HG03175 (cell line): Measurements from ENCODE around the gene CAMTA1.

ENCODE experiments used
- ATAC-seq: cut with Tn5 transposase; IDR thresholded peaks from one replicate; pipeline ENCODE4 v1.9.1; 2021; ENCODE audit warnings: mild to moderate bottlenecking, moderate library complexity; ENCODE audit not compliant: unreplicated experiment

The CAMTA1 gene

DNA sequence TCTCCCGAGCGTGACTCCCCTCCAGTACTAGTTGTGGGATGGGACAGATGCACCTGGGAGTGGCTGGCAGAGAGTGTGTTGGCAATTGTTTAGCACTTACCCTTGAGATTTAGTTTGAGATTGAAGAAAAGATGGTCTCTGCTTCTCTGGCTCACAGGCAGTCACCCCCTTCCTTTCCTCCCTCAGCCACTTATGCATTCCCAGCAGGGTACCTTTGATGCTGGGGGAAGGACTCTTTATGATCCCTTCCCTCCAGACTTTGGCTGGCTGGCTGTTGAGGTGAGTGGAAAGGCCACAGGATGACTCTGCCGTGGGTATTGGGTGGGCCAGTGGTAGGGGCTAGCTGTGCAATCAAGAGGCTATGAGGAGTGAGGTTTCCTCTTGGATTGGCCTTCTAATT is 236.8 kb downstream of the CAMTA1 start:
- ATAC-seq, result no peak

DNA sequence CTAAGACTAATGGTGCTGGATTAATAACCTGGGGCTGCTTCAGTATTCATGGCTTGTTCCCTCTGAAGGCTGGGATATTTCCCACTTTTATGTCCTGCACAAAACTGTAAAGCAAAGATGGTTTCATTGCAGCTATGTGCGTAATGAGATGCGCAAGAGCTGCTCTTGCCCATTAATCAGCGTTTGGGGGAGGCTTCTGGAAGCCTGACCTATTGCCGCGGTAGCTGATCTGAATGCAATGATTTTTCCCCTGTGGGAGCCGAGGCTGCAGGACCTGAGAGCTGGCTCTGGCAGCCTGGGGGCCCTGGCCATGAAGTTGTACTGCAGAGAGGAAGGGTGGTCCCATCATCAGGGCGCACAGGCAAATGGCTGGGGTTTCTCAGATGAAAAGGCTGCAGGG is 239.8 kb downstream of the CAMTA1 start:
- no peak for ATAC-seq

DNA sequence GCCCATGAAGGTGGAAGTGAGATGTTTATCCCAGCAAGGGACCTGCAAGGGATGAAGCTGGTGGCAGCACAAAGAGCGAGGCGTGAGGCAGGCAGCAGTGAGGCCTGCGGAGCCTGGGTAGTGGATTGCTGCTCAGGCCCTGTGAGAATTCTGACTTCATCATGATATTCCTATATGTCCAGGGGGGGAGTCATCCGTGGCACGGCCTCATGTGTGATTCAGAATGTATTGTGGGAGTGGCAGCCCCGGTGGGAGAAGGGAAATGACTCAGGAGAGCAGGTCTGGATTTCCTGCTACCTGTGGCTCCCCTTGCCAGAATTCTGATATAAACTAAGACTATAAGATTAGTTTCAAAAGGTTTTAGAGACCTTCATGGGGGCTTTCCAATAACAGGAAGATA is 240.9 kb downstream of the CAMTA1 start:
- ATAC-seq, result no peak

DNA sequence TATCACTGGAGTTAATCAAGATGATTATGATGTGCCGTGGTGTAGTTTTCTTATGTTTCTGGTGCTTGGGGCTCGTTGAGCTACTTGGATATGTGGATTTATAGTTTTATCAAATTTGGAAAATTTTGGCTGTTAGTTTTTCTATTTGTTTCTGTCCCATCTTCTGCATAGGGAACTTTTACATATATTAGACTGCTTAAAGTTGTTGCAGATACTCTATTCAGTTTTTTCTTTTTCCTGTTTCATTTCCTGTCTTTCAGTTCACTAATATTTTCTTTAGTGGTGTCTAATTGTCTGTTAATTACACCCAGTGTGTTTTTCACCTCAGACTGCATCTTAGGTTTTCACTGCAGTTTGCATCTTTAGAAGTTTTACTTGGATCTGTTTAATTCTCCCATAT is 247.7 kb downstream of the CAMTA1 start:
- no peak for ATAC-seq

DNA sequence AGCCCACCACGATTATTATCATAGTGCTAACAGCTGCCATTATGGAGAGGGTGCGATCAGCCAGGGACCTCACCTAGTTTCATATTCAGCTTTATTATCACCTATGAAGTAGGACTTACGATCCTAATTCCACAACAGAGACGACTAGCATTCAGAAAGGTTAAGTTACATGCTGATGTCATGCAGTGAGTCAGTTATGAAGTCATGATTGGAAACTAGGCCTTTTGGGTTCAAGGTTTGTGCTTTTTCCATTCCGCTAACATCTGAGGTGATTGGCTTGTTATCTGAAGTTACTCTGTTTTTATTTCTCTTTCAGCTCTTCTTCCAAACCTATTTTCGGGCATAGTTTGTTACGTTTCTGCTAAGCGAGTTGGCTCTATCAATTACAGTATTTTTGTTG is 251.1 kb downstream of the CAMTA1 start:
- ATAC-seq, result no peak

DNA sequence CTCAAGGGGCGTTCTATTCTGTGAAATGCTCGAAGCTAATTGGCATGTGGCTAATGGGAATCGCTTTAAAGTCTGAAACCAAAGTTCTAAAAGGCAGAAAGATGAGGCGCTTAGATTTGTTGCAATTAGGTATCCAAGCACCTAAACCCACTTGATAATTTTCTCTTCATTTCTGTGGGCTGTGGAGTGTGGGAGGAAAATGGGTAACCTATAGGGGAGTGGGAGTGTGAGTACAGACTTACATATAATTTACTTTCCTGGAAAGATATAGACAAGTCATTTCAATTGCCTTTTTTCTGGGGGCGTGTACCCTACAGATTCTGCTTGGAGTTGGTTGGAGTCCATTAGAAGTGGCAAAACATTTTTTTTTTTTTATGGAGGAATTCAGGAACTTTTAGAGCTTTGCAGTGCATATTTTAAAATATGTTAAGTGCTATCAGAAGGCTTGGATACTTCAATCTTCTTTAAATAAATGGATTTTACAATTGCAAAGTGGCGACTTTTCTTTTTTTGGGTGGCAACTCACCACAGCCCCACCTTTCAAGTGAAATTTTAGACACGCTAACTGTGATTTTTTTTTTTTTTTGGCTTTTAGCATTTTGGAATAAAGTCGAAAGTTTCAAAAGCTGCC is 254.5 kb downstream of the CAMTA1 start:
- no peak for ATAC-seq

DNA sequence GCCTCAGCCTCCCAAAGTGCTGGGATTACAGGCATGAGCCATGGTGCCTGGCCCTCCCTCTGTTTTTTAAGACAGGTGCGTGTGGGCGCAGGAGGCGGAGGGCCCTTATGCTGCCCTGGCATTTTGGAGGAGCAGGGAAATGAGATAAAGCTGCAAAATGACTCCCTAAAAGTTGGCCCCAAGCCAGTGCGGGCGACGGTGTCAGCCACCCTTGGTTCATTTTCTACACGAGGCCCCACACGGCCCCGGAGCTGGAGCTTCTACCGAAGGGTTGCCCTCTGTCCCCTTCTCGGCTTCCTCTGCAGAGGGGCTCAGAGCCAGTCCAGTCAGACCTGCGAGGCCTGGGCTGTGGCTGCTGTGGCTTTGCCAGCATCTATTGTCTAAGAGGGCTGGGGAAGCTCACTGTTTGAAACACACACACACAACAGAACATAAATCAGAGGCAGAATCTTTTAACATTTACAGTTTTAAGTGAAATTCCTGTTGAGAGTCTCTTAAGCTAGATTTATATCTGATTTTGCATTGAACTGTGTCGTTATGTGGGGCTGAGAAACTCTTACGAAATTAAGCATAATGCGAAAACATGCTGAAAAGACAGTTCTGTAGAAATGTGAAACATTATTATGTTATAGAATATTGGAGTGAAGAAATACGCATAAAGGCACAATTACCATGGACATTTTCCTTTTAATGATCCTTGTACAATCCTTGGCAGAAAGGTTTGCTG is 255.9 kb downstream of the CAMTA1 start:
- ATAC-seq, result no peak

DNA sequence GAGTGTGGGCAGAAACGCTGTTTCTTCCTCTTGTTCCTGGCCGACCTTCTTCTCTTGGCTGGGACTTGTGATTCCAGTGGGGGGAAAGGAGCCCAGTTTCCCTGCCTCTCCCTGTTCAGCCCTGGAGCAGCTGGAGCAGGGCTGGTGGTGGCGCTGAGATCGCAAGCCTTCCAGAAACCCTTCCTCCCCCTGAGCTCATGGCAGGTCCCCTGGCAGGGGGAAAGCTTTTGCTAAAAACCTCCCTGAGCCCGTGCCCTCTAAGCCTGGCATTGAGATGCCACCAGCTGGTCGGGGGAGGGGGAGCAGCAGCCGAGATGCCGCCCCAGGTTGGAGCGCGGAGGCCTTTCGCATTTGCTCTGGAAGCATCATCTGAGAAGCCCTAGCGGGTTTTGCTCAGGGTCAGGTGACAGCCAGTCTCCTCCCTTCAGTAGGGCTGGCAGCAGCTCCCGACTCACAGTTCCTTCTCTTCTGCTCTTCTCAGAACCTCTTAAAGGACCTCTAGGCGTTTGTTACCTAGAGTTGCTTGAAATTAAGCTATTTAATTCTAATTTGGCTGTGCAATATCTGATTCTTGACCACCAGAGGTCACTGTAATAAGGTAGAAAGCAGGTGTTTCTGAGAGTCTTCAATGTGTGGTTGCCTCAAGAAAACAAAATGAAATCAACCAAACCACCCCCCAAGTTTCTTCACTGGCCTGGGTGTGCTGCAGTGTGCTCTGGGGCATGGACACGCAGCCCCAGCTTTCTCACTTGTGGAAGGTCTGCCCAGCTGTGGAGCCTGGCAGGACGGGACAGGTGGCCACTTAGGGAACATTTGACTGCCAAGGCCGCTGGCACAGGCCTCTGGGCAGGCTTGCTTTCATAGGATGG is 257.3 kb downstream of the CAMTA1 start:
- ATAC-seq, result no peak

DNA sequence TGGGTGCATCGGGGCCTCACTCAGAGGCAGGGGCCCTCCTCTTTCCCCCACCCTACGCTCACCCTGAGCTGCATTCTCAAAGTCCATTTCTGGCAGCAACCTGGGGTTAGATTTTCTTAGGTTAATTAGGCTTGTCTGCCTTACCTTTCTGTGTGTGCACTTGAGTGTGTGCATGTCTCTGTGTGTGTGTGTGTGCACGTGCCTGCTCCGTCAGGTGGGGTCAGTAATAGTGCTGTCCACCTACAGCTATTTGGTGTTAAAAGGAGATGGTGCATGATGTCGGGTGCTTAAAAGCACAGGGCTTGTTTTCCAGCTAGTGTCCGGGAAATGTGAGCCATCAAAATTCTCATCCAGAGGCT is 257.9 kb downstream of the CAMTA1 start:
- no peak for ATAC-seq

DNA sequence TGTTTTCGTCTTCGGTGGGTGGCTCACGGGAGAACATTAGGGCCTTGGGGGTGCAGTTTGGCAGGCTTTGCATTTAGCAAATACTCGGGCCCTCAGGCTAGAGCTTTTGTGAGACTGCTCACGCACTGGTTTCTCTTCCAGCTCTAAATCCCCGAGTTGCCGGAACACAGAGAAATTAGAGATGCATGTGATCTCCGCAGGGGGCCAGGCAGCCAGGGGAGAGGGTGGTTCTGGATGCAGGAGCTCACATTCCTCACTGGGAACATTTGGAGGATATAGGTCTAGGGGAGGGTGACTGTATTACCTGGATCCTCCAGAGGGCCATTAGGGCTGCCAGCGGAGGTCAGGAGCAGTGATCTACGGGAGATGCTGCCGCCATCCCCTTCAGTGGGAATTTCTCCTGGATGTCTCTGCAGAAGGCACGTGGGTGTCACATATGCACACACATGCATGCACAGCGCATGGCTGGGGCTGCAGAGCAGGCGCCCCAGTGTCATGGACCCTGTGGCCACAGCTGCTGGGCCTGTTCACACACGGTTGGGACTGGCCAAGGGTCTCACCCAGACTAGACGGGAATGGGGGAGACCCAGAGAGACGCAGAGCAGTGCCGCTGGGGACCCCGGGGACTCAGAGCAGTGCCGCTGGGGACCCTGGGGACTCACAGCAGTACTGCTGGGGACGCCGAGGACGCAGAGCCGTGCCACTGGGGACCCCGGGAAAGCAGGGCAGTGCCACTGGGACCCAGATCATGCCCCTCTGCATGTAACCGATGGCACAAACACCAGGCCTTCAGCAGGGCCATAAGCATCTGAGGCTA is 258.7 kb downstream of the CAMTA1 start:
- no peak for ATAC-seq

DNA sequence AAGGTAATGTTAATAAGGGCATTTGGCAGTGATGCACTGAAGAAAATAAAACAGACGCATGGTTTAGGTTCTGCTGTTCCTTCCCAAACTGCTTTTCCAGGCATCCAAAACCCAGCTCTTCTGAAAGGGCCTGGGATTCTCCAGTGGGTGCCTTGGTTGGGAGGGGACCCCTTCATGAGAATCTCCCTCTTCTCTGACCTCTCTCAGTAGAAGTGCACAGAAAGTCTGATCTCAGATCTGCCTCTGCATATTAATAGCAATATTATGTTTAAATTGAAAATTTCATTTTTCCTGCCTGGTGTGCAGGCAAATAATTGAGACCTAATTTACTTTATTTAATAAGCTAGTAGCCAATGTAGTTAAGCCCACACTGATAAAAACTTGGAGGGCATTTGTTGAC is 260.6 kb downstream of the CAMTA1 start:
- ATAC-seq, result no peak

DNA sequence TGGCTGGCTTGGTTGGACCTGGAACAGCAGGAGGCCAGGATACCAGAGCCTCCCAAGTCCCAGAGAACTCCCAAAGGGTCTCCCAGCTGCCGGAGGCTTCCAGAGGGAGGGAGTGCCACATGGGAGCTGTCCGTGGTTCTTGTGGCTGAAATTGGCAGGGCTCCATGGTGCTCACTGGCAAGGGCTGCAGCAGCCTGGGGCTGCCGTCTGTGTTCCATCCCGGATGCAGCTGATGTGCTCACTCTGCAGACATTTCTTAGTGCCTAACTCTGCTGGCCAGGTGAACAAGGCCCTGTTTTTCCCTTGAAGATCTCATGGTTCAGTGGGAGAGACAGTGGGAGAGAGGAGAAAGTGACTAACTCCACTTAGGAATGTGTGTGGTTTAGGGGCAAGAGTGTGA is 261.1 kb downstream of the CAMTA1 start:
- ATAC-seq, result no peak

DNA sequence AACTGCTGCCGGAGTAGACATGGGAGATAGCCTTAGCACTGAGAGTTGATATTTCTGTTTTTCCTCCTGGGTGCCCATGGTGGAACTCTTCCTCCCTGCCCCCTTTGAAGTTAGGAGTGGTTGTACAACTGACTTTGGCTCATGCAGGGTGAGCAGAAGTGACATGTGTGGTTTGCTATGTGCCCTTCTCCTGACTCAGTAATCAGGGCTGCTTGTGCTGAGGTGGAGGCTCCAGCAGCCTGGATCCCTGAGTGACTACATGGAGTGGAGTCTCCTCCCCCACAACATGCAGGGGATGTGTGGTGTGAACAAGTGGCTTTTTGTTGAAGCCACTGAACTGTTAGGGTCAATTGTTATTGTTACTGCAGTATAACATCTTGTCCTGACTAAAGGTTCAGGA is 261.6 kb downstream of the CAMTA1 start:
- no peak for ATAC-seq

DNA sequence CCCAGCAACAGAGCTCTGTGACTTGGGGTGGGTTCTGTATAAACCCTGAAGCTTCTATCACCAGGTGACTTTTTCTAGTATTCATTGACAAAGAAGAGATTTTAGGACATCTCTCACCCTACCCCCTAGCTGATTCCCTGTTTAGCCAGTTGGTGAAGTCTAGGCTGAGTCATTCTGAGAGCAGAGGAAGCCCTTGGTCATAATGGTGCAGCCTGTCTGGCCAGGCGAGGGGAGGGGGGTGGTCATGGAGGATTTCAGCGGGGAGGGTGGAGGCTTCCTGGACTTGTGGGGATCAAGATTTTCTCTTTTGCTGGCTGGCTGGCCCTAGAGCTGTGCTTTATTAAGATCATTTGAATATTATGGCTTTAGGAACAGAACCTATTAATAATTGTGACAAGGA is 262.6 kb downstream of the CAMTA1 start:
- ATAC-seq, result no peak

DNA sequence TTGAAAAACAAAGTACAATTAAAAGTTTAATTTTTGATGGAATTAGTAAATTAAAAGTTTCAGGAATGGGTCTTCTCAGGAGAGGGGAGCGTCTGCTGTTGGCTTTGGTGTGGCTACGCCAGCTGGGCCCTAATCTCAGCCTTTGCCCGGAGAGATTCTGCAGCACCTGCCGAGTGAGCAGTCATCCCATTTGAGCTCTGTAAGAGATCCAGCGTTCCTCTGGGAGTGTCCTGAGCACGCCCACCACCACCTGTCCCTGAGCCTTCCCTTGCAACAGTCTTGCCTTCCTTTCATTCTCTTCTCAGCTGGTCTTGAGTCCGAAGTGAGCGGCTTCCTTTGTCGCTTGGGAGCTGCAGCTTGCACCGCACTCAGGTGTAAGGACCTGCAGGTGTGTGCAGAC is 263.1 kb downstream of the CAMTA1 start:
- ATAC-seq, result no peak

DNA sequence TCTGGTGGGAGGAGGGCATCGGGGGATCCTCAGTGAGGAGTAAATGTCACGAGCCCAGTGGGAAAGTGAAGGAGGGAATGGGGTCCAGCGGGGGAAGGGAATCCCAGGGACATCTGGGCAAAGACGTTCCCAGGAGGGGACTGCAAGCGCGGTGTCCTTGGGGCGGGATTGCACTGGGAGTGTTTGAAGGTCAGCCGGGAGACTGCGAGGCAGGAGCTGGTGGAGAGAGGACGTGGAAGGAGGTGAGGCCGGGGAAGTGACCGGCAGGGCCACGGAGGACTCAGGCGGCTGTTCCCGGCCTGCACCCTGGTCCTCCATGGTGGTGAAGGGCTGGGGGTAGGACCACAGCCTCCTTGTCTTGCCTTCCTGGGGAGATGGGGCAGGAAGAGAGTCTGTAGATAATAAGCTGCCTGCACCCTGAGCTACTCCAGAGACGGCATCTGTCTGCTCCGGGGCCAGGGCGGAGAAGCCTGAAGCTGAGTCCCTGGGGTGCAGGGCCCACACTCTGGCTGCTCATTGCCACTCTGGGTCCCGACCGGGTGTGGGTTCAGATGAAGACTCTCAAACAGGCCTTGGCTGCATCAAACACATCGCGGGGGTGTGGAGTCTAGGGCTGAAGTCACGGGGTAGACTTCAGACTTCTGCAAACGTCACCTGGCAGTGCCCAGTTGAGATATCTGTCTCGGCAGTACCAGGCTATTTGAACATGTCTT is 264.8 kb downstream of the CAMTA1 start:
- no peak for ATAC-seq

DNA sequence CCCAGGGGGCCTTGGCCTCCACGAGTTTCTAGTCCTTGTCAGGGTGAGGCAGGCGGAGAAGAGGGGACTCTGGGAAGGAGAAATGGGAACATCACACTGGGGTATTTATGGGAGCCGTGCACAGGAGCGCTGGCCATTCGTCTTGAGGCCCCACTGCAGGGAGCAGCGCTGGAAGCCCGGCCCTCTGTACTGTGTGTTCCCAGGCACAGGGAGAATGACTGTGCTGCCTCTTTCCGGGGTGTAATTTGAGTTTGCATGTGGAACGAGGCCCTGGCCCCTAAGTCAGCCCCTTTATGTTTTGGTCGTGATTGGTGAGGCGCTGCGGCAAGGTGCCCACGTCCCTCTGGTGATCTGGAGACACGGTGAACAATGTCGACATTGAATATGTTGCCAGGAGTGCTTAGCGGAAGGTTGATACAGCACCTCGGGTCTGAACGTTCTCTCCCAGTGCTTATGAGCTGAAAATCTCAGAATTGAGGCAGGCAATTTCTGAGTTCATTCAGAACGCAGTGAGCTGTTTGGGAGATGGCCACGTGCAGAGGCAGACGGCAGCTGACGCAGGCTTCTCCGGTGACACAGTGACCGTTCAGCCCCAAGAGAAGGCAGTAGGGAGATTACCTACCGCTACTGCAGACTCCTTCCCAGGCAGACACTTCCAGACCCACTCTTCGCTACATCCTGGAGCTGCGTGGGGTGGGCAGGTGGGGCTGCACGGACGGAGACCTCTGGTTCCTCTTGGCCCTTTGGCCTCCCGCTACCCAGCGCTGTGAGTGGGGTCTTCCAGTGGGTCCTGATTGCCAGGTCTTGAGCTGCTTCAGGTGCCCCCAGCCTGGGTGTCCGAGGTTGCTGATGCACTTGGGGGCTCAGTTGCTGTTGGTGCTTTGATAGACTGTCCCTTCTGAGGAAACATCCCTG is 265.8 kb downstream of the CAMTA1 start:
- no peak for ATAC-seq

DNA sequence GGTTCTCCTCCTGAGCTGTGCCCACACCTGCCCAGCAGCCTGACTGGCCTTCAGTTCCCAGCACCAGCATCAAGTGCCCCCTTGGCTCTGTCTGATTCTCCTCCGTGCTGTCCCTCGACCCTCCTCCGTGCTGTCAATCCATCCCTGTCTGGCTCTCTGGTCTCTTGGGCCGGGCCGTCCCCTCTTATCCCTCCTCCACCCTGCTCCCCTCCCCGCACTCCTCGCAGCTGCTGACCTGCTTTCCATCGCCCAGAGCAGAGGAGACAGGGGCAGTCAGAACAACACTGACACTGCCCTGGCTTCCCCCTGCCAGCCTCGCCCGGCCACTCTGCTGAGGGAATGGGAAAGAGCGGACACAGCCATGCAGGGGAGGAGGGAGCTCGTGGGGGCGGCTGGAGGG is 267.4 kb downstream of the CAMTA1 start:
- ATAC-seq, result no peak

DNA sequence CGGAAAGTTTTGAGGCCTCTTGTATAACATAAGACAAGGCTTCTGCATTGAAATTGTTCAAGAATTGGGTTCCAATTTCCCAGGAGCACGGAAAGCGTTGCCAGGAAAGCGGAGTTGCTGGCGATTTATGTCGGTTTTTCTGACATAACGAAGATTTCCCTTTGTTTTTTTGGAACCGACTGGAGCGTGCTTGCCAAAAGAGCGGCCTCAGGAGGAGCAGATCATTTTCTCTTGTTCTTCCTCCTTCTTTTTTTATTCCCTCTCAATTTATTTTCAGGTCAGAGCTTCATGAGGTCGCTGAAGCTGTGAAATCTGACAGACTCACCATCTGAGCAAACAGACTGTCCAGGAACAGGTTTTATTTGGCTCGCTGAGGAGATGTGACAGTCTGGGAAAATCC is 275.5 kb downstream of the CAMTA1 start:
- no peak for ATAC-seq
